ENCODE results near the gene FITM1.

DNA sequence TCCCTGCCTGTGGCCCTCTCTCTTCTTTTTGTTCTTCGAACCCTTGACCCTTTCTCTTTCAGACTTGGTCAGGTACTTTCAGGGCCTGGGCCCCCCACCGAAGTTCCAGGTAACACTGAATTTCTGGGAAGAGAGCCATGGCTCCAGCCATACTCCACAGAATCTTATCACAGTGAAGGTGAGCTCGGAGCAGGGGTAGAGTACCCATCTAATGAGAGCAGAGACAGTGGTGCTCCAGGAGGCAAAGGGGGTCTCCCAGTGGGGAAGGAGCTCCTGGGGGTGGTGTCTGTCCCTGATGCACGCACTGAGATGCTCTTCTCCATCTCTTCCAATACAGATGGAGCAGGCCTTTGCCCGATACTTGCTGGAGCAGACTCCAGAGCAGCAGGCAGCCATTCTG is 35.3 kb downstream of the FITM1 start:
- TF ChIP-seq, protein P1, sequence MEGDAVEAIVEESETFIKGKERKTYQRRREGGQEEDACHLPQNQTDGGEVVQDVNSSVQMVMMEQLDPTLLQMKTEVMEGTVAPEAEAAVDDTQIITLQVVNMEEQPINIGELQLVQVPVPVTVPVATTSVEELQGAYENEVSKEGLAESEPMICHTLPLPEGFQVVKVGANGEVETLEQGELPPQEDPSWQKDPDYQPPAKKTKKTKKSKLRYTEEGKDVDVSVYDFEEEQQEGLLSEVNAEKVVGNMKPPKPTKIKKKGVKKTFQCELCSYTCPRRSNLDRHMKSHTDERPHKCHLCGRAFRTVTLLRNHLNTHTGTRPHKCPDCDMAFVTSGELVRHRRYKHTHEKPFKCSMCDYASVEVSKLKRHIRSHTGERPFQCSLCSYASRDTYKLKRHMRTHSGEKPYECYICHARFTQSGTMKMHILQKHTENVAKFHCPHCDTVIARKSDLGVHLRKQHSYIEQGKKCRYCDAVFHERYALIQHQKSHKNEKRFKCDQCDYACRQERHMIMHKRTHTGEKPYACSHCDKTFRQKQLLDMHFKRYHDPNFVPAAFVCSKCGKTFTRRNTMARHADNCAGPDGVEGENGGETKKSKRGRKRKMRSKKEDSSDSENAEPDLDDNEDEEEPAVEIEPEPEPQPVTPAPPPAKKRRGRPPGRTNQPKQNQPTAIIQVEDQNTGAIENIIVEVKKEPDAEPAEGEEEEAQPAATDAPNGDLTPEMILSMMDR (IDR thresholded peaks at IDR 0.05): no peak
- no peak for TF ChIP-seq POLR2A (IDR thresholded peaks at IDR 0.05)
